Activated B cell treated with CpG ODN at 0.5 μM for 24 hours (primary cell): ENCODE results near the gene FOXB2. TPM values are rescaled to one million over a fixed set of nuclear protein-coding genes. Genes with fewer than 3 reads are reported as not detected.
"Not testable (repeated sequence)": the region's sequence is repeated elsewhere in the genome, so short reads cannot be mapped to it uniquely, and the experiment has no call there.

Experiments used
- ATAC-seq: fragments of 200-7000 bp; cut with Tn5 transposase; one replicate; pipeline ENCODE4 v1.10.0; 2021; ENCODE audit warnings: low read depth, mild to moderate bottlenecking, moderate library complexity
- CTCF ChIA-PET: fragments of 350-600 bp; sonication (Branson Sonifier 250); formaldehyde crosslinking; loops from one replicate; lab custom pipeline; 2021; ENCODE audit warnings: antibody characterized with exemption; lab: Charles Lee
- POLR2A ChIA-PET: fragments of 350-600 bp; sonication (Branson Sonifier 250); formaldehyde crosslinking; loops from one replicate; lab custom pipeline; 2021; ENCODE audit warnings: antibody characterized with exemption; lab: Charles Lee
- DNase-seq: peaks from one replicate; pipeline ENCODE4 v3.0.0; 2022
- H3K27ac Mint-ChIP-seq: one replicate; pipeline ENCODE4 v1.8.0; 2020; ENCODE audit warnings: mixed read lengths
- H3K27me3 Mint-ChIP-seq: one replicate; pipeline ENCODE4 v1.8.0; 2021; ENCODE audit warnings: mixed read lengths
- H3K36me3 Mint-ChIP-seq: one replicate; pipeline ENCODE4 v1.8.0; 2021; ENCODE audit warnings: low read depth, mixed read lengths
- H3K4me1 Mint-ChIP-seq: one replicate; pipeline ENCODE4 v1.8.0; 2021; ENCODE audit warnings: mixed read lengths
- H3K4me3 Mint-ChIP-seq: one replicate; pipeline ENCODE4 v1.8.0; 2020; ENCODE audit warnings: mild to moderate bottlenecking, mixed read lengths
- H3K9me3 Mint-ChIP-seq: one replicate; pipeline ENCODE4 v1.8.0; 2020; ENCODE audit warnings: mixed read lengths
- intact Hi-C: fragments of 100-400 bp; cut with micrococcal nuclease; formaldehyde crosslinking; loops from one replicate; pipeline ENCODE4 v1.15.1; 2024
- total RNA-seq: library from RNA; stranded (reverse); gene quantifications from 2 replicates; pipeline ENCODE4 v1.2.3, GENCODE V29; 2022
- TF ChIP-seq, protein P1 (sequence below): fragments of 200-600 bp; IDR thresholded peaks from one replicate; pipeline ENCODE4 v1.8.0; 2022; ENCODE audit warnings: antibody characterized with exemption, mild to moderate bottlenecking

The FOXB2 gene
- not detected in 2 replicates for total RNA-seq

GRCh38 chr9:77019236-77019925, at the start of gene FOXB2:
FOXB2 (plus strand) TSS chr9:77019655; CDS start chr9:77019655, 0 bp downstream.
- Mint-ChIP-seq H3K27me3 (peaks cover 68% of the 10 kb centered on the region), H3K9me3 (no peaks in the 10 kb centered on the region), H3K4me3 (peak within 1 kb of the TSS; percentile 32), H3K27ac (no peak within 1 kb of the TSS), H3K36me3 (no peaks in the 10 kb centered on the region), H3K4me1 (peaks cover 25% of the 10 kb centered on the region)
- CTCF ChIA-PET: no interaction called here
- intact Hi-C loops: no loop called here
- DNase-seq (no peak), ATAC-seq (no peak)
- TF ChIP-seq, protein P1, sequence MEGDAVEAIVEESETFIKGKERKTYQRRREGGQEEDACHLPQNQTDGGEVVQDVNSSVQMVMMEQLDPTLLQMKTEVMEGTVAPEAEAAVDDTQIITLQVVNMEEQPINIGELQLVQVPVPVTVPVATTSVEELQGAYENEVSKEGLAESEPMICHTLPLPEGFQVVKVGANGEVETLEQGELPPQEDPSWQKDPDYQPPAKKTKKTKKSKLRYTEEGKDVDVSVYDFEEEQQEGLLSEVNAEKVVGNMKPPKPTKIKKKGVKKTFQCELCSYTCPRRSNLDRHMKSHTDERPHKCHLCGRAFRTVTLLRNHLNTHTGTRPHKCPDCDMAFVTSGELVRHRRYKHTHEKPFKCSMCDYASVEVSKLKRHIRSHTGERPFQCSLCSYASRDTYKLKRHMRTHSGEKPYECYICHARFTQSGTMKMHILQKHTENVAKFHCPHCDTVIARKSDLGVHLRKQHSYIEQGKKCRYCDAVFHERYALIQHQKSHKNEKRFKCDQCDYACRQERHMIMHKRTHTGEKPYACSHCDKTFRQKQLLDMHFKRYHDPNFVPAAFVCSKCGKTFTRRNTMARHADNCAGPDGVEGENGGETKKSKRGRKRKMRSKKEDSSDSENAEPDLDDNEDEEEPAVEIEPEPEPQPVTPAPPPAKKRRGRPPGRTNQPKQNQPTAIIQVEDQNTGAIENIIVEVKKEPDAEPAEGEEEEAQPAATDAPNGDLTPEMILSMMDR: no peak
- POLR2A ChIA-PET: no interaction called here

DNA sequence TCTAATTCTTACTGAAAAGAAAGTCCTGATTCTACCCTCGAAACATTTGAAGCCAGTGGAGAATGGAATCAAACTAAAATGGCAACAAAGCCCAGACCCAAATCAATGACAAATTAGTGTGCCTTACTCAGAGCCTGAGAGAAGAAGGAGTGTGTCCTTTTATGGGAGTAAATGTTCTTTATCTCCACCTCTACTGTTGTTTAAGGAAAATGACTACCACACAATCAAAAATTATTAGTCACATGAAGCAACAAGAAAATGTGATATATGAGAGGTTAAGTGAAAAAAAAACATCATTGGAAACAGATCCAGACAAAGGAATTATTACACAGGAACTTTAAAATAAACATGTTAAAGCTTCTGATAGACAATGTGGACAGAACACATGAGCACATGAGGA, 49.7 kb upstream of the FOXB2 start:
- ChIA-PET POLR2A (no interaction called here), CTCF (no interaction called here)
- ATAC-seq (no peak), DNase-seq (no peak)
- no peaks in the 10 kb centered on the region for H3K27me3 Mint-ChIP-seq
- H3K9me3 Mint-ChIP-seq: no peaks in the 10 kb centered on the region
- H3K27ac Mint-ChIP-seq: no peak overlapping the region
- TF ChIP-seq, protein P1: no peak
- H3K4me3 Mint-ChIP-seq: no peak overlapping the region
- no peaks in the 10 kb centered on the region for H3K4me1 Mint-ChIP-seq
- H3K36me3 Mint-ChIP-seq: no peaks in the 10 kb centered on the region
- intact Hi-C loops: no loop called here

DNA sequence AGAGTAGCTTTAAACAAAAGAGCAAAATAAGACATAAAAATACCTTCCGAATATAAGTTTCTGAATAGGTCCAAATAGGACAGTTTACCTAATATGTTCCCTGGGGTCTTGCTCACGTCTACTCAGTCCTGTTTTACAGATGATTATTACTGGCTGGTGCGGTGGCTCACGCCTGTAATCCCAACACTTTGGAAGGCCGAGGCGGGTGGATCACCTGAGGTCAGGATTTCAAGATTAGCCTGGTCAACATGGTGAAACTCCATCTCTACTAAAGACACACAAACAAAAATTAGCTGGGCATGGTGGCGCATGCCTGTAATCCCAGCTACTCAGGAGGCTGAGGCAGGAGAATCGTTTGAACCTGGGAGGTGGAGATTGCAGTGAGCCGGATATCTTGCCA, 40.6 kb upstream of the FOXB2 start:
- H3K27ac Mint-ChIP-seq, H3K4me1 Mint-ChIP-seq, H3K27me3 Mint-ChIP-seq, H3K36me3 Mint-ChIP-seq, H3K4me3 Mint-ChIP-seq, DNase-seq, H3K9me3 Mint-ChIP-seq, POLR2A ChIA-PET, ATAC-seq, intact Hi-C loops, CTCF ChIA-PET: not testable (repeated sequence)

GRCh38 chr9:76980566-76980965, 38.9 kb upstream of the FOXB2 start:
- H3K4me3 Mint-ChIP-seq: no peak overlapping the region
- no peaks in the 10 kb centered on the region for H3K36me3 Mint-ChIP-seq
- no peaks in the 10 kb centered on the region for H3K4me1 Mint-ChIP-seq
- no peak overlapping the region for H3K27ac Mint-ChIP-seq
- peaks cover 7% of the 10 kb centered on the region for H3K27me3 Mint-ChIP-seq
- ChIA-PET POLR2A (interaction anchor here (0.6 kb wide), 1 partner anchor 136 kb away, joined by 6 read pairs; no protein-coding TSS in a partner anchor), CTCF (no interaction called here)
- intact Hi-C loops: loop anchor here (10.0 kb wide), 1 partner anchor 316 kb away; no protein-coding TSS in a partner anchor
- DNase-seq (no peak), ATAC-seq (no peak)
- TF ChIP-seq, protein P1: no peak
- H3K9me3 Mint-ChIP-seq: no peaks in the 10 kb centered on the region

- intact Hi-C loops: loop anchor here (10.0 kb wide), 1 partner anchor 320 kb away; no protein-coding TSS in a partner anchor
- Mint-ChIP-seq H3K9me3 (no peaks in the 10 kb centered on the region), H3K4me3 (no peak overlapping the region), H3K27ac (no peak overlapping the region), H3K36me3 (no peaks in the 10 kb centered on the region), H3K27me3 (peaks cover 9% of the 10 kb centered on the region), H3K4me1 (no peaks in the 10 kb centered on the region)
- TF ChIP-seq, protein P1: no peak
- DNase-seq (no peak), ATAC-seq (no peak)
- CTCF ChIA-PET: no interaction called here
- POLR2A ChIA-PET: no interaction called here
These were observed 35.0 kb upstream of the FOXB2 start for GRCh38 chr9:76984486-76984885.
